ENCODE measurements around the gene PLEKHS1.
"Not testable (repeated sequence)": the region's sequence is repeated elsewhere in the genome, so short reads cannot be mapped to it uniquely, and the experiment has no call there.

DNA sequence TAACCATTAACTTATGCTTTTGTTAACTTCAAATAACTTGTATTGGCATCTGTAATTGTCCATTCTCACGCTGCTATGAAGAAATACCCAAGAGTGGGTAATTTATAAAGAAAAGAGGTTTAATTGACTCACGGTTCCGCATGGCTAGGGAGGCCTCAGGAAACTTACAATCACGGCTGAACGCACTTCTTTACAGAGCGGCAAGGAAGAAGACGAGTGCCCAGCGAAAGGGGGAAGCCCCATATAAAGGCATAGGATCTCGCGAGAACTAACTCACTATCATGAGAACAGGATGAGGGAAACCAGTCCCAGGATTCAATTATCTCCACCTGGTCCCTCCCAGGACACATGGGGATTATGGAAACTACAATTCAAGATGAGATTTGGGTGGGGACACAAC lies 77.1 kb downstream of the PLEKHS1 start:
- TF ChIP-seq, protein P1, sequence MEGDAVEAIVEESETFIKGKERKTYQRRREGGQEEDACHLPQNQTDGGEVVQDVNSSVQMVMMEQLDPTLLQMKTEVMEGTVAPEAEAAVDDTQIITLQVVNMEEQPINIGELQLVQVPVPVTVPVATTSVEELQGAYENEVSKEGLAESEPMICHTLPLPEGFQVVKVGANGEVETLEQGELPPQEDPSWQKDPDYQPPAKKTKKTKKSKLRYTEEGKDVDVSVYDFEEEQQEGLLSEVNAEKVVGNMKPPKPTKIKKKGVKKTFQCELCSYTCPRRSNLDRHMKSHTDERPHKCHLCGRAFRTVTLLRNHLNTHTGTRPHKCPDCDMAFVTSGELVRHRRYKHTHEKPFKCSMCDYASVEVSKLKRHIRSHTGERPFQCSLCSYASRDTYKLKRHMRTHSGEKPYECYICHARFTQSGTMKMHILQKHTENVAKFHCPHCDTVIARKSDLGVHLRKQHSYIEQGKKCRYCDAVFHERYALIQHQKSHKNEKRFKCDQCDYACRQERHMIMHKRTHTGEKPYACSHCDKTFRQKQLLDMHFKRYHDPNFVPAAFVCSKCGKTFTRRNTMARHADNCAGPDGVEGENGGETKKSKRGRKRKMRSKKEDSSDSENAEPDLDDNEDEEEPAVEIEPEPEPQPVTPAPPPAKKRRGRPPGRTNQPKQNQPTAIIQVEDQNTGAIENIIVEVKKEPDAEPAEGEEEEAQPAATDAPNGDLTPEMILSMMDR (IDR thresholded peaks at IDR 0.05; ENCODE audit: insufficient read depth, low read length) = not testable (repeated sequence)
- not testable (repeated sequence) for TF ChIP-seq POLR2AphosphoS5, GABPA (IDR thresholded peaks at IDR 0.05; ENCODE audit: low read depth)
- TF ChIP-seq, protein P2, sequence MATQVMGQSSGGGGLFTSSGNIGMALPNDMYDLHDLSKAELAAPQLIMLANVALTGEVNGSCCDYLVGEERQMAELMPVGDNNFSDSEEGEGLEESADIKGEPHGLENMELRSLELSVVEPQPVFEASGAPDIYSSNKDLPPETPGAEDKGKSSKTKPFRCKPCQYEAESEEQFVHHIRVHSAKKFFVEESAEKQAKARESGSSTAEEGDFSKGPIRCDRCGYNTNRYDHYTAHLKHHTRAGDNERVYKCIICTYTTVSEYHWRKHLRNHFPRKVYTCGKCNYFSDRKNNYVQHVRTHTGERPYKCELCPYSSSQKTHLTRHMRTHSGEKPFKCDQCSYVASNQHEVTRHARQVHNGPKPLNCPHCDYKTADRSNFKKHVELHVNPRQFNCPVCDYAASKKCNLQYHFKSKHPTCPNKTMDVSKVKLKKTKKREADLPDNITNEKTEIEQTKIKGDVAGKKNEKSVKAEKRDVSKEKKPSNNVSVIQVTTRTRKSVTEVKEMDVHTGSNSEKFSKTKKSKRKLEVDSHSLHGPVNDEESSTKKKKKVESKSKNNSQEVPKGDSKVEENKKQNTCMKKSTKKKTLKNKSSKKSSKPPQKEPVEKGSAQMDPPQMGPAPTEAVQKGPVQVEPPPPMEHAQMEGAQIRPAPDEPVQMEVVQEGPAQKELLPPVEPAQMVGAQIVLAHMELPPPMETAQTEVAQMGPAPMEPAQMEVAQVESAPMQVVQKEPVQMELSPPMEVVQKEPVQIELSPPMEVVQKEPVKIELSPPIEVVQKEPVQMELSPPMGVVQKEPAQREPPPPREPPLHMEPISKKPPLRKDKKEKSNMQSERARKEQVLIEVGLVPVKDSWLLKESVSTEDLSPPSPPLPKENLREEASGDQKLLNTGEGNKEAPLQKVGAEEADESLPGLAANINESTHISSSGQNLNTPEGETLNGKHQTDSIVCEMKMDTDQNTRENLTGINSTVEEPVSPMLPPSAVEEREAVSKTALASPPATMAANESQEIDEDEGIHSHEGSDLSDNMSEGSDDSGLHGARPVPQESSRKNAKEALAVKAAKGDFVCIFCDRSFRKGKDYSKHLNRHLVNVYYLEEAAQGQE (IDR thresholded peaks at IDR 0.05; ENCODE audit: insufficient replicate concordance, low read depth) = not testable (repeated sequence)

Measured in HL-60 (cell line).